Smooth muscle cell (in vitro differentiated cells): ENCODE data around the gene EXD3. TPM values are rescaled to one million over a fixed set of nuclear protein-coding genes. Genes with fewer than 3 reads are reported as not detected.

Experiments used
- DNase-seq: peaks from one replicate; lab custom pipeline; 2025; ENCODE audit not compliant: unreplicated experiment; lab: John Stamatoyannopoulos, UW
- H2AFZ ChIP-seq: fragments of 200-600 bp; sonication (generic); 2 replicates; pipeline ENCODE4 v1.6.0; 2016; ENCODE audit warnings: antibody characterized with exemption, low read depth, mild to moderate bottlenecking
- H3F3A ChIP-seq: fragments of 200-600 bp; sonication (generic); 2 replicates; pipeline ENCODE4 v1.6.0; 2017; ENCODE audit warnings: antibody characterized with exemption, low read depth
- H3K27ac ChIP-seq: fragments of 200-600 bp; sonication (generic); 2 replicates; pipeline ENCODE4 v1.5.1; 2016; ENCODE audit warnings: low read depth, mild to moderate bottlenecking
- H3K27me3 ChIP-seq: fragments of 200-600 bp; sonication (generic); 2 replicates; pipeline ENCODE4 v1.6.1; 2016; ENCODE audit warnings: low read depth, mild to moderate bottlenecking
- H3K36me3 ChIP-seq: fragments of 200-600 bp; sonication (generic); 2 replicates; pipeline ENCODE4 v1.5.1; 2016; ENCODE audit warnings: low read depth
- H3K4me1 ChIP-seq: fragments of 200-600 bp; sonication (generic); 2 replicates; pipeline ENCODE4 v1.5.1; 2016; ENCODE audit warnings: low read depth
- H3K4me2 ChIP-seq: fragments of 200-600 bp; sonication (generic); 2 replicates; pipeline ENCODE4 v1.6.0; 2016; ENCODE audit warnings: mild to moderate bottlenecking
- H3K4me3 ChIP-seq: fragments of 200-600 bp; sonication (generic); 2 replicates; pipeline ENCODE4 v1.5.1; 2016; ENCODE audit warnings: mild to moderate bottlenecking
- H3K79me2 ChIP-seq: fragments of 200-600 bp; sonication (generic); 2 replicates; pipeline ENCODE4 v1.6.0; 2016; ENCODE audit warnings: low read depth, mild to moderate bottlenecking
- H3K9ac ChIP-seq: fragments of 200-600 bp; sonication (generic); 2 replicates; pipeline ENCODE4 v1.6.0; 2016; ENCODE audit warnings: low read depth
- H3K9me3 ChIP-seq: fragments of 200-600 bp; sonication (generic); replicated peaks from 2 replicates; pipeline ENCODE4 v1.5.1; 2016; ENCODE audit warnings: low read depth
- H4K20me1 ChIP-seq: fragments of 200-600 bp; sonication (generic); 2 replicates; pipeline ENCODE4 v1.6.0; 2016; ENCODE audit warnings: low read depth
- CTCF ChIP-seq: fragments of 200-600 bp; sonication (generic); IDR thresholded peaks from 2 replicates; pipeline ENCODE4 v1.5.1; 2017; ENCODE audit warnings: borderline replicate concordance, mild to moderate bottlenecking, antibody characterized with exemption; ENCODE audit not compliant: insufficient read depth, poor library complexity, severe bottlenecking
- WGBS: methylation state at CpG from one replicate; pipeline ENCODE4 v1.1.7; 2016; ENCODE audit warnings: low lambda C conversion rate; 5-methylcytosine and 5-hydroxymethylcytosine counted together
- polyA plus RNA-seq: library from polyadenylated mRNA; unstranded; fragments of >200 nt; fragmentation: Nextera tagmentation; extraction: Ambion mirVana; gene quantifications from 2 replicates; pipeline ENCODE4 v1.2.1, GENCODE V29; 2016
- total RNA-seq: library from RNA; depleted of rRNA; stranded (reverse); fragments of >200 nt; gene quantifications from 2 replicates; pipeline ENCODE4 v1.2.3, GENCODE V29; 2014

The EXD3 gene
- total and polyA plus RNA-seq, 2 experiments from 2014 or later, result 3.1 to 15.7 TPM

DNA sequence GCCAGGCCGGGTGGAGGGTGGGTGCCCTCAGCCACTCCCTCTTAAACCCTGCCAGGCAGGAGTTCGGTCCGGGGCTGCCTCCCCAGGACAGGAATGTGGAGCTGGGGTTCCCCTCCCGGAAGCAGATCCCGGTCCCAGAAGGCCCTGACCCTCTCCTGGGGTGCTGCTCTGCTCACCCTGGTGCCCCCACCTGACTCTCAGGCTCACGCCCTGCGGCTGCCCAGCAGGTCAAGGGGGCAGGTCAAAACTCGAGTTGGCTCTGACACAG, 117.2 kb downstream of the EXD3 start:
- Histone ChIP-seq H3F3A (no peaks in the 10 kb centered on the region), H3K27ac (no peak overlapping the region), H2AFZ (no peak overlapping the region), H3K9ac (no peak overlapping the region), H4K20me1 (no peaks in the 10 kb centered on the region), H3K4me2 (no peak overlapping the region), H3K36me3 (no peaks in the 10 kb centered on the region), H3K4me1 (peaks cover 28% of the 10 kb centered on the region), H3K9me3 (no peaks in the 10 kb centered on the region), H3K79me2 (no peaks in the 10 kb centered on the region), H3K27me3 (no peaks in the 10 kb centered on the region), H3K4me3 (no peak overlapping the region)
- 84% methylated on average over 7 of the region's 8 CpGs for WGBS
- DNase-seq, result no peak
- no peak for TF ChIP-seq CTCF

DNA sequence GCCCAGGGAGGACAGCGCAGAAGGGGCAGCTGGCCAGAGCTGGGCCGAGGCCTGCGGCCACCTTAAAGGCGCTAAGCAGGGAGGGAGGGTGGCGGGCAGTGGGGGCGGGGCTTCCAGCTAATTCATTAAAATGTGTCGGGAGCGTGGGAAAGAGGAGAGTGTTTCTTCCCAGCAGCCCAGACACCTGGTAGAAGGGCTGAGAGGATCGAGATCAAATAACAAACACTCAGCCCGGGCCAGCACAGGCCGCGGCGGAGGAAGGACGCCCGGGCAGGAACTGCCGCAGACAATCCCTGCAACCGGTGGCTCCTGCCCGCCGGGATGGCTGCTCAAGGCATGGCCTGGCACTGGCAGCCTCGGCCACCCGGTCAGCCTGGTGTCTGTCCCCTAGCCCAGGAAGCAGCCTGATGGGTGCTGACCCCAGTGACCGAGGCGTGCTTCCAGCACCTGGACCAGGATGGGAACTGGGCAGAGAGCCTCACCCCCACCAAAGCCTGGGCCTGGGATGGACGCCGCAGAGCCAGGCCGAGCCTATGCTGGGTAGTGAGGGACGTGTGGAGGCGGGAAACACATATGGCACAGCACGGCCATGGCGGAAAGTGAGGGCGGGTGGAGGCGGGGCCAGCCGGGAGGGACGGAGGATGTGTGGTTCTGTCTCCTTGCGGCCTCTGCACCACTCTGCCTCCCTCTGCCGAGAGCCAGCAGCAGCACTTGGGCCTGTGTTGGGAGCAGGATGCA, 117.7 kb downstream of the EXD3 start:
- Histone ChIP-seq H3K9ac (no peak overlapping the region), H3K4me2 (no peak overlapping the region), H3K27ac (no peak overlapping the region), H3K36me3 (no peaks in the 10 kb centered on the region), H3K9me3 (no peaks in the 10 kb centered on the region), H3K4me3 (no peak overlapping the region), H3F3A (no peaks in the 10 kb centered on the region), H3K4me1 (peaks cover 31% of the 10 kb centered on the region), H3K79me2 (no peaks in the 10 kb centered on the region), H4K20me1 (peaks cover 2% of the 10 kb centered on the region), H3K27me3 (peaks cover 4% of the 10 kb centered on the region), H2AFZ (no peak overlapping the region)
- WGBS, result 76% methylated on average over 36 of the region's 36 CpGs
- TF ChIP-seq CTCF, result no peak
- no peak for DNase-seq

DNA sequence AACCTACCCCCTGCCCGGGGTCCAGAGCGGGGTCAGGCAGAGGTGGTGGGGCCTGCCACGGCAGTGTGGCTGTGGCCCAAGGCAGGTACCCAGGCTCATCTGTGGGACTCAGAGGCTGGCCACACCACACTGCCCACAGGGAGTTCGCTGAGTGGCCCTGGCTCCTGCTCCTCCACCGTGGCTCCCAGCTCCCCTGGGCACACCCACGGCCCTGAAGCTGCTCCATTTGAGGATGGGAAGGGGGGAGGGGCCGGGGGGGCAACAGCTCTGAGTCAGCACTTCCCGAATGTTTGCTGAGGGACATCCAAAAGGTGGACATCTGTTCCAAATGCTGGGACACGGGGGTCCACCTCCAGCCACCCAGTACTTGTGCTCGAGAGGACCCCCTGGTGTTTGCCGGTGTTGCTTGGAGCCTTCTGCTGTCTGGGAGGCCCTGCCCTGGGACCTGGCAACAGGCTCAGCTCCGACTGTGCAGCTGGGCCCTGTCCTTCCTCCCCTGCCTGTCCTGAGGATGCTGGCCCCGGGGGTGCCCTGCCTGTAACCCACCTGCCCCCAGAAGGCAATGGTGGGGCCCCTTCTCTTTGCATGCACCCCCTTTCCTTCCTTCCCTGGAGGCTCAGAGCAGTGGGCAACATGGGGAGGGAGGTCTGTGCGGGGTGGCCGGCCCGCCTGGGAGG, 118.4 kb downstream of the EXD3 start:
- H3K27ac ChIP-seq, result no peak overlapping the region
- 82% methylated on average over 15 of the region's 16 CpGs for WGBS
- DNase-seq, result no peak

More for the DNA sequence above, 118.4 kb downstream of the EXD3 start:
- H3K9me3 ChIP-seq, result no peaks in the 10 kb centered on the region
- H3K4me2 ChIP-seq, result no peak overlapping the region
- no peaks in the 10 kb centered on the region for H3K79me2 ChIP-seq
- H3K9ac ChIP-seq, result no peak overlapping the region
- no peak overlapping the region for H3K4me3 ChIP-seq
- peaks cover 9% of the 10 kb centered on the region for H4K20me1 ChIP-seq
- H3K4me1 ChIP-seq, result peaks cover 38% of the 10 kb centered on the region
- no peak overlapping the region for H2AFZ ChIP-seq
- TF ChIP-seq CTCF, result no peak
- no peaks in the 10 kb centered on the region for H3F3A ChIP-seq
- no peaks in the 10 kb centered on the region for H3K36me3 ChIP-seq
- peaks cover 11% of the 10 kb centered on the region for H3K27me3 ChIP-seq
